Calu3 (cell line): ENCODE data around the gene MAGI1. TPM values are rescaled to one million over a fixed set of nuclear protein-coding genes. Genes with fewer than 3 reads are reported as not detected.

ENCODE experiments used
- BruUV-seq: library from RNA; stranded (reverse); fragments of 400-500 nt; replicated peaks from 2 replicates; lab custom pipeline; 2021; lab: Mats Ljungman, UMichigan
- CTCF ChIA-PET: fragments of 300-600 bp; sonication (Branson Sonifier 250); formaldehyde crosslinking; loops from one replicate; lab custom pipeline; 2022; ENCODE audit warnings: antibody characterized with exemption; lab: Charles Lee
- DNase-seq: peaks from one replicate; pipeline ENCODE4 v3.0.0; 2022
- H3K27ac Mint-ChIP-seq: one replicate; pipeline ENCODE4 v1.8.0; 2022; ENCODE audit warnings: mixed read lengths; ENCODE audit not compliant: unreplicated experiment
- H3K27me3 Mint-ChIP-seq: one replicate; pipeline ENCODE4 v1.8.0; 2022; ENCODE audit warnings: mixed read lengths; ENCODE audit not compliant: unreplicated experiment
- H3K36me3 Mint-ChIP-seq: one replicate; pipeline ENCODE4 v1.8.0; 2022; ENCODE audit warnings: mild to moderate bottlenecking, moderate library complexity, mixed read lengths; ENCODE audit not compliant: insufficient read depth, unreplicated experiment
- H3K4me1 Mint-ChIP-seq: one replicate; pipeline ENCODE4 v1.8.0; 2022; ENCODE audit warnings: mild to moderate bottlenecking, low read depth, mixed read lengths; ENCODE audit not compliant: unreplicated experiment
- H3K4me3 Mint-ChIP-seq: one replicate; pipeline ENCODE4 v1.8.0; 2022; ENCODE audit warnings: mild to moderate bottlenecking, low read depth, moderate library complexity, mixed read lengths; ENCODE audit not compliant: unreplicated experiment
- H3K9me3 Mint-ChIP-seq: one replicate; pipeline ENCODE4 v1.8.0; 2022; ENCODE audit warnings: low read depth, mixed read lengths; ENCODE audit not compliant: unreplicated experiment
- CTCF ChIP-seq: fragments of 200-600 bp; IDR thresholded peaks from one replicate; pipeline ENCODE4 v1.8.0; 2022; ENCODE audit warnings: antibody characterized with exemption; ENCODE audit not compliant: unreplicated experiment
- intact Hi-C: fragments of 100-400 bp; cut with micrococcal nuclease; formaldehyde crosslinking; loops from one replicate; pipeline ENCODE4 v1.10.0; 2022; ENCODE audit not compliant: unreplicated experiment
- total RNA-seq: library from RNA; stranded (reverse); gene quantifications from 2 replicates; pipeline ENCODE4 v1.2.3, GENCODE V29; 2022

The MAGI1 gene
- total RNA-seq, 1 experiment from 2014 or later: 76.4 TPM

DNA sequence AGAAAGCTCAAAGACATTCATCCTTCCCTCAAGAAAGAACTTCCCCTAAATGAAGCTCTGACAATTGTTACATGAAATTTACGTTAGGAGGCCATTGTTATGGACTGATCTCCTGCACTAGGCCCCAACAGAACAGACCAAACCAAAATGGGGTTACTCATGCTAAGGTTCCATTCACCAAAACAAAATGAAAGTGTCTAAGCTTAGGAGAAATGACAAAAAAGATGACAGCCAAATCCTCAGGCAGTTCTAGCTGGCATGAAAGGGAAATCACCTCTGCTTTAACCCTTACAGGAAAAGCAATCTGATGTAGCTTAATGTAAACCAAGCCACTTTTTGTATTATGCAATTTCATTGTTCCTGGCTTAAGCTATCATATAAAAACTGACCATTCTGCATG, 271.2 kb downstream of the MAGI1 start:
- CTCF ChIA-PET: no interaction called here
- Mint-ChIP-seq H3K4me1 (no peaks in the 10 kb centered on the region), H3K9me3 (no peaks in the 10 kb centered on the region), H3K27ac (no peak overlapping the region), H3K4me3 (no peak overlapping the region), H3K36me3 (no peaks in the 10 kb centered on the region), H3K27me3 (no peaks in the 10 kb centered on the region)
- BruUV-seq: no TSS peak
- no peak for DNase-seq
- intact Hi-C loops: no loop called here
- no peak for TF ChIP-seq CTCF

DNA sequence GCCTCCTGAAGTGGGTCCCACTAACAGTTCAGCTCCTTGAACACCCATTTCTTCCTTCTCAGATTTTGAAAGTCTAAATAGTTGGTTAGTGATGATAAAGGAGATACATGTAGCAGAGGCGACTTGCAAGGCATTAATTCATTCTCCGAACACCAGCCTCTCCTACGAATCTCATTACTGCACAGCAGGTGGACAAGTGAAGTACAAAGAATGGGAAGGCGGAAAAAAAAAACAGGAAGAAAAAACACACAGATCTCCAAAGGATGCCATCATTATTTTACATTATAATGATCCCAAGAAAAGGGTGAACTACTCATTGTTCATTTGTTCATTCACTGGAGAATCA, 276.5 kb downstream of the MAGI1 start:
- no peak for TF ChIP-seq CTCF
- no peak overlapping the region for H3K27ac Mint-ChIP-seq
- intact Hi-C loops: no loop called here
- no peak overlapping the region for H3K4me3 Mint-ChIP-seq
- no peaks in the 10 kb centered on the region for H3K36me3 Mint-ChIP-seq
- no peaks in the 10 kb centered on the region for H3K9me3 Mint-ChIP-seq
- H3K27me3 Mint-ChIP-seq: no peaks in the 10 kb centered on the region
- CTCF ChIA-PET: interaction anchor here (1.6 kb wide), 1 partner anchor 13 kb away, joined by 3 read pairs; no protein-coding TSS in a partner anchor
- BruUV-seq: no TSS peak
- no peaks in the 10 kb centered on the region for H3K4me1 Mint-ChIP-seq
- DNase-seq: no peak

GRCh38 chr3:65761446-65762234, 277.1 kb downstream of the MAGI1 start:
- CTCF ChIA-PET: interaction anchor here (1.6 kb wide), 1 partner anchor 12 kb away, joined by 3 read pairs; no protein-coding TSS in a partner anchor
- BruUV-seq: no TSS peak
- Mint-ChIP-seq H3K9me3 (no peaks in the 10 kb centered on the region), H3K27me3 (no peaks in the 10 kb centered on the region), H3K4me1 (no peaks in the 10 kb centered on the region), H3K4me3 (no peak overlapping the region), H3K36me3 (no peaks in the 10 kb centered on the region), H3K27ac (no peak overlapping the region)
- no peak for TF ChIP-seq CTCF
- no peak for DNase-seq
- intact Hi-C loops: no loop called here

- CTCF ChIA-PET: interaction anchor here (0.6 to 1.2 kb wide), 2 partner anchors 24 to 67 kb away, joined by 3 to 6 read pairs; no protein-coding TSS in a partner anchor
- intact Hi-C loops: loop anchor here (10.0 kb wide), 1 partner anchor 436 kb away; no protein-coding TSS in a partner anchor
- Mint-ChIP-seq H3K27me3 (no peaks in the 10 kb centered on the region), H3K27ac (no peak overlapping the region), H3K9me3 (no peaks in the 10 kb centered on the region), H3K36me3 (no peaks in the 10 kb centered on the region), H3K4me1 (no peaks in the 10 kb centered on the region), H3K4me3 (no peak overlapping the region)
- no peak for DNase-seq
- no TSS peak for BruUV-seq
- no peak for TF ChIP-seq CTCF
These were observed 279.7 kb downstream of the MAGI1 start for GRCh38 chr3:65758876-65759598.
